Esophagus squamous epithelium (tissue), 5 donors: ENCODE measurements around the gene IL1RL2. TPM values are rescaled to one million over a fixed set of nuclear protein-coding genes. Genes with fewer than 3 reads are reported as not detected.

ENCODE experiments used
- DNase-seq: peaks from one replicate; lab custom pipeline; 2025; lab: John Stamatoyannopoulos, UW
- H3K27ac ChIP-seq, 4 donors: fragments of 200-600 bp; sonication (generic); one replicate each; pipeline ENCODE4 v1.5.1; 2016 to 2019; ENCODE audit warnings: mild to moderate bottlenecking in 1 of 4
- H3K27me3 ChIP-seq, 4 donors: fragments of 200-600 bp; sonication (generic); 1 replicate in 3 of 4; 2 replicates in 1 of 4; pipeline versions ENCODE4 v1.5.1 to v1.6.0; 2017 to 2021; ENCODE audit warnings: antibody characterized with exemption in 1 of 4
- H3K36me3 ChIP-seq, 3 donors: fragments of 200-600 bp; sonication (generic); one replicate each; pipeline ENCODE4 v1.5.1; 2016 to 2019
- H3K4me1 ChIP-seq, 3 donors: fragments of 200-600 bp; sonication (generic); one replicate each; pipeline ENCODE4 v1.5.1; 2017 to 2019
- H3K4me3 ChIP-seq, 4 donors: fragments of 200-600 bp; sonication (generic); 1 replicate in 3 of 4; 2 replicates in 1 of 4; pipeline ENCODE4 v1.5.1; 2016 to 2019; ENCODE audit warnings: mild to moderate bottlenecking in 2 of 4, moderate library complexity in 1 of 4
- H3K9me3 ChIP-seq, 3 donors: fragments of 200-600 bp; sonication (generic); one replicate each; pipeline ENCODE4 v1.5.1; 2016 to 2019
- CTCF ChIP-seq, 6 experiments: fragments of 450-650 bp in 4 of 6; fragments of 200-600 bp in 2 of 6; sonication (generic) in 2 of 6; IDR thresholded peaks; one replicate each; pipeline ENCODE4 v1.5.1; 2016 to 2019; ENCODE audit warnings: antibody characterized with exemption in 6 of 6, mild to moderate bottlenecking in 4 of 6, moderate library complexity in 4 of 6
- POLR2A ChIP-seq, 4 donors: fragments of 450-650 bp; IDR thresholded peaks; one replicate each; pipeline ENCODE4 v1.6.1; 2017; ENCODE audit warnings: antibody characterized with exemption in 4 of 4, mild to moderate bottlenecking in 4 of 4, moderate library complexity in 3 of 4
- WGBS, 2 donors: methylation state at CpG; one replicate each; pipeline ENCODE4 v1.1.5; 2018; 5-methylcytosine and 5-hydroxymethylcytosine counted together
- intact Hi-C: fragments of 100-400 bp; cut with DNase I; formaldehyde crosslinking; loops from one replicate; pipeline ENCODE4 v1.15.0; 2022
- total RNA-seq, 4 donors: library from RNA; depleted of rRNA; stranded (reverse); fragments of >200 nt; gene quantifications; one replicate each; pipeline ENCODE4 v1.1.0, GENCODE V29; 2016
- donor health status: DM: yes; HTN: yes; CAD: no.

The IL1RL2 gene
- total RNA-seq, 4 donors from 2014 or later = 2.5 to 6.7 (median 4.6) TPM

DNA sequence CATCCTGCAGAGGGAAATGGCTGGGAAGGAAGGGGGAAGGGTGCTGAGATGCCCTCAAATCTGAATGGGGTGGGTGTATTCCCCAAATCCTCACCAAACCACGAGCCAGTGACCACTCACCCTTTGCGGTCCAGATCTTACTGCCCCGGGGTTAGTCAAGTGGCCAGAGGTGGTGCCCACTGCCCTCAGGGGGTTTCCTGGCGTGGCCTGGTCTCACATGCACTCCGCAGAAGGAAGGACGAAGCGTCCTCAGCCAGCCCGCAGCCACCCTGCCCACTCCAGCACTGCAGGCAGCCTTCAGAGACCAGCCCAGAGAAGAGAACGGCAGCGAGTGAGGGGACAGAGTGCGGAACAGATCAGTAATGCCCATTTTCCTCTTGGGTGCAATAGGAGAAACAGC lies 50.4 kb downstream of the IL1RL2 start:
- 95 to 100% methylated on average over 2 to 10 of the region's 11 CpGs for WGBS, 2 donors
- no peak for DNase-seq
- TF ChIP-seq POLR2A (IDR thresholded peaks at IDR 0.05) = no peak
- no peak for TF ChIP-seq CTCF (IDR thresholded peaks at IDR 0.05)
- H3K4me3 ChIP-seq = no peak overlapping the region
- H3K9me3 ChIP-seq = no peaks in the 10 kb centered on the region
- peaks cover 0 to 13% (median 6%) of the 10 kb centered on the region in 3 donors for H3K4me1 ChIP-seq
- peaks cover 0 to 26% (median 0%) of the 10 kb centered on the region in 3 donors for H3K36me3 ChIP-seq
- H3K27me3 ChIP-seq = no peaks in the 10 kb centered on the region
- no peak overlapping the region for H3K27ac ChIP-seq
- intact Hi-C loops = loop anchor here (5.0 kb wide), 1 partner anchor 215 kb away; no protein-coding TSS in a partner anchor

DNA sequence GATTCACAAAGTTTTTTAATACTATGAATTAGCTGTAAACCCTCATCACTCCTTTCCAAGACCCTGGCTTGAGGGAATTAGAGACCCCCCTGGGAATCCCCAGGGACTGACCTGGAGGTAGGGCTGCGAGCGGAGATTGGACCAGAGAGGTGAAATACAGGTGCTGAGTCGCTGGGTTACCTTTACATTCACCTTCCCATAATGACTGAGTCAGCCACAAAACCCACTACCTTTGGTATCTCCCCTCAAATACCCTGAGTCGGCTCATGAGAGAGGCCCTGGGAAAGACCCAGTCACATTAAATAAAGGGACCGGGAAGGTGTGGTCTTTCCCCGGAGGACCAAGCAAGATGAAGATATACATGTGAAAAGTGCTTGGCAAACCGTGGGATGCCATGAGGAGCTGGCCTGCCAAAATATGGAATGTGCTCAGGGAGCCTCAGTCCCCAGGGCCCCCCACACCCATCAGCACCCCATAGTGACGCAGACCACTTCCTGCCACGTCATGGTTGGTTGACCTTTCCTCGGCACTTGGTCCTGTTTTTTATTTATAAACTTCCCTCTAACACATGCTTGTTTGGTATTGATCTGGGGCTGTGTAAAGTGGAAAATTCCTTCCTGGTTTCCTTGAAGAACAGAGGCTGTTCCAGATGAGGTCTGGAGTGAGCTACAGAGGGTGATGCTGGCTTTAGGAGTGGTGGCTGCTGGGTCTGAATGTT lies 51.4 kb downstream of the IL1RL2 start:
- Histone ChIP-seq H3K27ac (peak overlapping the region in 1 of 4 donors; percentile 7), H3K4me1 (peaks cover 0 to 13% (median 6%) of the 10 kb centered on the region in 3 donors), H3K27me3 (no peaks in the 10 kb centered on the region), H3K36me3 (peaks cover 0 to 16% (median 0%) of the 10 kb centered on the region in 3 donors), H3K4me3 (no peak overlapping the region), H3K9me3 (no peaks in the 10 kb centered on the region)
- no peak for DNase-seq
- no peak for TF ChIP-seq CTCF (IDR thresholded peaks at IDR 0.05)
- no peak for TF ChIP-seq POLR2A (IDR thresholded peaks at IDR 0.05)
- 49 to 61% methylated on average over 7 to 8 of the region's 10 CpGs for WGBS, 2 donors
- intact Hi-C loops = loop anchor here (5.0 kb wide), 1 partner anchor 216 kb away; no protein-coding TSS in a partner anchor

DNA sequence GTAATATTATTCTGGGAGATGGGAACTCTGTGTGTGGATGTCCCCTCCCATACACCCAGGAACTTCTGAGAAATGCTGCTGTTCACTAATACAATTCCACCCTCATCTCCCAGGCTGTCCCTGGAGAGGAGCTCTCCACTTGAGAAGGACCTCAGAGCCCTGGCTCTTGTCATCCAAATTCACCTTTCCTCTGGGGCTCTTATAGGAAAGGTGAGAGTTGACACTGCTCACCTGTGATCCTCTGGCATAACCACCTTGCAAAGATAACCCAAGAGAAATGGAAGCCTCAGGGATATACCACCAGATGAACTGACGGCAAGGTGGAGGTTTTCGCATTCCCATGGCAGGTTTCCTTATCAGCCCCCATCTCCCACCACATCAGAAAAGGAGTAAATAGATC lies 52.0 kb downstream of the IL1RL2 start:
- intact Hi-C loops = loop anchor here (5.0 kb wide), 1 partner anchor 216 kb away; no protein-coding TSS in a partner anchor
- Histone ChIP-seq H3K4me1 (peaks cover 0 to 13% (median 6%) of the 10 kb centered on the region in 3 donors), H3K27ac (peak overlapping the region in 1 of 4 donors; percentile 7), H3K9me3 (no peaks in the 10 kb centered on the region), H3K27me3 (no peaks in the 10 kb centered on the region), H3K36me3 (peaks cover 0 to 16% (median 0%) of the 10 kb centered on the region in 3 donors), H3K4me3 (no peak overlapping the region)
- TF ChIP-seq CTCF (IDR thresholded peaks at IDR 0.05) = no peak
- TF ChIP-seq POLR2A (IDR thresholded peaks at IDR 0.05) = no peak
- no peak for DNase-seq
- 94 to 95% methylated on average over 2 of the region's 2 CpGs for WGBS, 2 donors

GRCh38 chr2:102239344-102239743 lies 52.5 kb downstream of the IL1RL2 start:
- Histone ChIP-seq H3K4me3 (no peak overlapping the region), H3K27me3 (no peaks in the 10 kb centered on the region), H3K9me3 (no peaks in the 10 kb centered on the region), H3K27ac (peak overlapping the region in 1 of 4 donors; percentile 7), H3K4me1 (peaks cover 0 to 13% (median 6%) of the 10 kb centered on the region in 3 donors), H3K36me3 (peaks cover 0 to 16% (median 0%) of the 10 kb centered on the region in 3 donors)
- DNase-seq = no peak
- intact Hi-C loops = loop anchor here (5.0 kb wide), 1 partner anchor 217 kb away; no protein-coding TSS in a partner anchor
- no peak for TF ChIP-seq POLR2A (IDR thresholded peaks at IDR 0.05)
- TF ChIP-seq CTCF (IDR thresholded peaks at IDR 0.05) = no peak
- 86 to 95% methylated on average over 2 to 6 of the region's 7 CpGs for WGBS, 2 donors
